Activated CD8-positive, alpha-beta memory T cell treated with anti-CD3 and anti-CD28 coated beads for 1 hour (primary cell): ENCODE measurements around the gene NUCB2.

Experiments
- DNase-seq, 2 donors: peaks; one replicate each; pipeline ENCODE4 v3.0.0-alpha.2; 2020; ENCODE audit warnings: low read depth in 1 of 2; ENCODE audit errors: extremely low read depth in 1 of 2

NUCB2 gene

DNA sequence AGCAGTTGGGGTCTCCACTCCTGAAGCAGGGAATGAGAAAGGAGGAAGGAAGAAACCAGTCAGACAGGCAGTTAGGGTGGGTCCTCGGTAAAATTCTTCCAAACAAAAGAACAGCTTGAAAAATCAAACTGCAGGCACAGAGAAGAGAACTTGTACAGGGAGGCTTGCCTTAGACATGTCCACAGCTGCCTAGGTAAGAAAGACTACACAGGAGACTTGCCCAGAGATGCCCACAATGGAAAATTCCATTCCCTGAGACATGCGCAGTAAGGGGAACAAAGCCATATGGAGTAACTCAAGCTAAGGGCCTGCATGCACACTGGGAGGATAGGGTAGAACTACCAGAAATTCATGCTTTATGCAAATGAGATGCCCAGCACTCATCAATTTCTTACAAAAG is 102.1 kb downstream of the NUCB2 start:
- no peak for DNase-seq

DNA sequence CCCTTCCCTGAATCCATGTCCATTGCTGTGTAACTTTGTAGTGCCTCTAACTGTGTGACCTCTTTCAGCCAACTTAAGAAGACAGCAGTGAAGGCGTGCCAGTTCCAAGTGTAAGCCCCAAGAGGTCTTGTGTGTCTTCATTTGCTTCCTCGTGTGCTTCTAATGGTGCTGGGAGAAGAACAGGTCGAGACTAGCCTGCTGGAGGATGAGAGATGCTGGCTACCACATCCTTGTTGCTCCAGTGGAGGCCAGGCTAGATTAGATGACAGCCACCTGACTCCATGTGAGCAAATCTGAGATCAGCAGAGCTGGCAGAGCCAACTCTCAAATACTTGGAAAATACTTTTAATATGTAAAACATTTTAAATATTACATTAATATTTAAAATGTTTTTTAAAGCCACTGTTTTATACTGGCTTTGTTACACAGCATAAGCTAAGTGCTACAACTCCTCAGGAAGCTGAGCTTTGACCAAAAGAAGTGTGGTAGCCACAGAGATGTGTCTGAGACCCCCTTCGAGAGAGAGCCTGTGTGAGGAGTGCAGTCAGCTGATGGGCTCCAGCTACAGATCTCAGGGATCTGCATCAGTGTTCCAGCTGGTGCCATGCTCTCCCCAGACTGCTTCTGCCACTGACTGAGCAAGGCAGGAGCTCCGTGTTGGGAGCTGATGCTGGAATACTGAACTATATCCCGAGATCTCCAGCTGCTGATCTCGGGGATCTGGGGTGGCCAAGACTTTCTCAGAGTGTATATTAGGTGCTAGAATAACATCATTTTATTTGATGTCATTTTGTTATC is 103.0 kb downstream of the NUCB2 start:
- DNase-seq: no peak

DNA sequence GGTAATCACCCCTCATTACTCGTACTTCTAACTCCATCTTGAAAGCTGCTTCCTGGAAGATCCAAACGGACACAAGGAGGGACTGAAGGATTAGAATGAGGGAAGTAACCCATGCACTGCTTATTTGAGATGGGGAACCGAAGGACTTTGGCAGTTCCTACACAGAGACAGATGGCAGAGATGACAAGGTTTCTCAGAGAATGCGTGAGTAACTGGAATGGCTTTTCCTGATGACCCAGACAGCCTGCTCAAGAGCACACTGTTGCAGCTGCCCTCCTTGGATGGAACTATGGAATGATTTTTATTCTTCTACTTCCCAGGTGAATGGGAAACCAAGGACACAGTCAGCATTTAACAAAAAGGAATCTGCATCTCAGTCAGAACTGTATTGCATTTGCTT is 104.6 kb downstream of the NUCB2 start:
- DNase-seq: no peak
